Colonic mucosa (tissue), 4 donors: ENCODE measurements around the gene NVL. TPM values are rescaled to one million over a fixed set of nuclear protein-coding genes. Genes with fewer than 3 reads are reported as not detected.

Experiments
- DNase-seq: peaks from one replicate; pipeline ENCODE4 v3.0.0-alpha.2; 2020
- H3K27ac ChIP-seq: fragments of 200-600 bp; one replicate; pipeline ENCODE4 v1.8.0; 2021
- H3K27me3 ChIP-seq: fragments of 200-600 bp; one replicate; pipeline ENCODE4 v1.8.0; 2021
- H3K36me3 ChIP-seq: fragments of 200-600 bp; one replicate; pipeline ENCODE4 v1.8.0; 2021
- H3K4me1 ChIP-seq: fragments of 200-600 bp; one replicate; pipeline ENCODE4 v1.8.0; 2021; ENCODE audit warnings: mild to moderate bottlenecking
- H3K4me3 ChIP-seq: fragments of 200-600 bp; one replicate; pipeline ENCODE4 v1.8.0; 2021
- H3K9ac ChIP-seq, 2 donors: one replicate each; pipeline ENCODE4 v1.7.0; 2013; ENCODE audit warnings: control low read depth in 2 of 2, low read depth in 2 of 2, low read length in 2 of 2
- H3K9me3 ChIP-seq: fragments of 200-600 bp; one replicate; pipeline ENCODE4 v1.8.0; 2021
- intact Hi-C: fragments of 100-400 bp; cut with DNase I; formaldehyde crosslinking; loops from one replicate; pipeline ENCODE4 v1.14.1; 2022
- total RNA-seq, 2 donors: library from RNA; stranded (reverse); fragmentation: NEBNext Ultra II Directional in 1 of 2; extraction: Animal tissue kit (Norgen Biotek cat#: 25700) in 1 of 2; gene quantifications; one replicate each; pipeline ENCODE4 v1.2.1, GENCODE V29; 2021
- TF ChIP-seq, protein P1 (sequence below): fragments of 200-600 bp; IDR thresholded peaks from one replicate; pipeline ENCODE4 v1.8.0; 2022; ENCODE audit warnings: antibody characterized with exemption, mild to moderate bottlenecking
- donor health status: healthy.
- donor health status: DM: no; HTN: no; CAD: no.
- donor health status: DM: no; HTN: no; CAD: no.

NVL gene
- total RNA-seq, 2 donors from 2014 or later = 39.4 to 51.5 TPM

DNA sequence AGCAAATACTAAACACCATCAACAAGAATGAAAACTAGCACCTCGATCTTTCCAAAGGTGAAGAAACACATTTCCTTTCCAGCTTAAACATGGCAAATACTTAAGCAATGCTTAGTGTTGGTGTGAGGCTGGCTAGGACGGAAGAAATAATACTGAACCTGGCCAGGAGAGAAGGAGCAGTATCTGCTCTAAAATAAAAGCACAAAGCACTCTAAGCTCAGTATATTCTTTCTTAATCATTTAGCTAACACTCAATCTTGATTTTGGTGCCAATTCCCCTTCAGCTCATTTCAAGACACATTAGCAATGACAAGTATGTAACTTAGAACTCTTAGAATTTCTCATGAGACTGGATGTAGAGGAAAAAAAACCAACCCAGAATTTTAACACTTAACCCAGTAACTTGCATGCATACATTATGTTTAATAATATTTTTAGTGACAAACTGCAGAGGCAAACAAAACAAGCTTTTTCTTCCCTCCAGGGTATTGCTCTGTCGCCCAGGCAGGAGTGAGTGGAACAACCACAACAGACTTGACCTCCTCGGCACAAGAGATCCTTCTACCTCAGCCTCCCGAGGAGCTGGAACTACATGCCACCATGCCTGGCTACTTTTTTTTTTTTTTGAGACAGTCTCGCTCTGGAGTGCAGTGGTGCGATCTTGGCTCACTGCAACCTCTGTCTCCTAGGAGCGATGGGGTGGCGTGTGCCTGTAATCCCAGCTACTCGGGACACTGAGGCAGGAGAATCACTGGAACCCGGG, 92.7 kb downstream of the NVL start:
- Histone ChIP-seq H3K36me3 (peaks cover 4% of the 10 kb centered on the region), H3K4me1 (no peaks in the 10 kb centered on the region), H3K9me3 (no peaks in the 10 kb centered on the region), H3K4me3 (no peak overlapping the region), H3K27me3 (no peaks in the 10 kb centered on the region), H3K9ac (no peak overlapping the region), H3K27ac (no peak overlapping the region)
- intact Hi-C loops = no loop called here
- TF ChIP-seq, protein P1, sequence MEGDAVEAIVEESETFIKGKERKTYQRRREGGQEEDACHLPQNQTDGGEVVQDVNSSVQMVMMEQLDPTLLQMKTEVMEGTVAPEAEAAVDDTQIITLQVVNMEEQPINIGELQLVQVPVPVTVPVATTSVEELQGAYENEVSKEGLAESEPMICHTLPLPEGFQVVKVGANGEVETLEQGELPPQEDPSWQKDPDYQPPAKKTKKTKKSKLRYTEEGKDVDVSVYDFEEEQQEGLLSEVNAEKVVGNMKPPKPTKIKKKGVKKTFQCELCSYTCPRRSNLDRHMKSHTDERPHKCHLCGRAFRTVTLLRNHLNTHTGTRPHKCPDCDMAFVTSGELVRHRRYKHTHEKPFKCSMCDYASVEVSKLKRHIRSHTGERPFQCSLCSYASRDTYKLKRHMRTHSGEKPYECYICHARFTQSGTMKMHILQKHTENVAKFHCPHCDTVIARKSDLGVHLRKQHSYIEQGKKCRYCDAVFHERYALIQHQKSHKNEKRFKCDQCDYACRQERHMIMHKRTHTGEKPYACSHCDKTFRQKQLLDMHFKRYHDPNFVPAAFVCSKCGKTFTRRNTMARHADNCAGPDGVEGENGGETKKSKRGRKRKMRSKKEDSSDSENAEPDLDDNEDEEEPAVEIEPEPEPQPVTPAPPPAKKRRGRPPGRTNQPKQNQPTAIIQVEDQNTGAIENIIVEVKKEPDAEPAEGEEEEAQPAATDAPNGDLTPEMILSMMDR = no peak
- no peak for DNase-seq

DNA sequence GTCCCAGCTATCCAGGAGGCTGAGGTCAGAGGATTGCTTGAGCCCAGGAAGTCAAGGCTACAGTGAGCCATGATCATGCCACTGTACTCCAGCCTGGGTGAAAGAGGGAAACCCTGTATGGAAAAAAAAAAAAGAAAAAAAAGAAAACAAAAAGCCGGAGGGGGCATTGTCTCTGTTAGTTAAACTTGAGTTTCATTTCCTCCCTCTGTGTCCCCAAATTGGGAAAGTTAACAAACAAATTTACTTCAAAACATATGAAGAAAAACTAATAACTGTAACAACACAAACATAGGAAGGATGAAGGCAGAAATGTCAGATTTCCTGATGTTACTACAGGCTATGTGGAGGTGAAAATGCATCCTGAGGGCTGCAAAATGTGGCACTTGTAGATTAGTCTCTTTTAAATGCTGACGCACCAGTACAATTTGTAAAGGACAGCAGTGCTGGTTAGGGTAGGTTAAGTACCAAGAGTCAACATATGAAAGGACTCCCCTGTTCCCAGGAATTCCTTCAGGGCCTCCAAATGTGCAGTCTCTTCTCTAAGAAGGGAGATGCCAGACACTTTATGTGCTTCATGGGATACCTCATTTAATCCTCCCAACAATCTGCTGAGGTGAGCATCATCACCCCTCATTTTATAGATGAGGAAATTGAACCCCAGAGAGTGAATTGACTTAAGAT, 94.0 kb downstream of the NVL start:
- no peaks in the 10 kb centered on the region for H3K9me3 ChIP-seq
- intact Hi-C loops = no loop called here
- H3K4me3 ChIP-seq = no peak overlapping the region
- TF ChIP-seq, protein P1 = no peak
- no peak overlapping the region for H3K9ac ChIP-seq
- H3K36me3 ChIP-seq = peaks cover 11% of the 10 kb centered on the region
- no peaks in the 10 kb centered on the region for H3K4me1 ChIP-seq
- no peaks in the 10 kb centered on the region for H3K27me3 ChIP-seq
- H3K27ac ChIP-seq = no peak overlapping the region
- DNase-seq = no peak

DNA sequence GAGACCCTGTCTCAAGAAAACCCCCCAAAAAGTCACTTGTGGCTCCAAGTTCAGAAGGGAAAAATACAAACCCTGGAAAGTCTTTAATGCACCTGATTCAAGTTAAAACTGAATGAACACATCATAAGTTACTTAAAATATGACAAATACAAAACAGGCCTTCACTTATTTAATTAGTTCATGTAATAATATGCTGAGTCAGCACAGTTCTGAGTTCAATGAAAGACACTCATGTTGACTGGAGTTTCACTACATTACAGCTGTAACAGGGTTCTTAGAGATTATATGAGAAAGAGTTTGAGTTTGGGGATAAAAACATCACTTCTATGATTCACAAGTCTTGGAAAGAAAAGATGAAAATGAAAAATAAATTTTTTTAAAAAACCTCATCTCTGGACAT, 96.0 kb downstream of the NVL start:
- DNase-seq = no peak
- H3K27me3 ChIP-seq = no peaks in the 10 kb centered on the region
- TF ChIP-seq, protein P1 = no peak
- intact Hi-C loops = no loop called here
- H3K4me3 ChIP-seq = no peak overlapping the region
- no peaks in the 10 kb centered on the region for H3K9me3 ChIP-seq
- H3K27ac ChIP-seq = no peak overlapping the region
- no peaks in the 10 kb centered on the region for H3K4me1 ChIP-seq
- H3K36me3 ChIP-seq = peaks cover 11% of the 10 kb centered on the region
- no peak overlapping the region for H3K9ac ChIP-seq

DNA sequence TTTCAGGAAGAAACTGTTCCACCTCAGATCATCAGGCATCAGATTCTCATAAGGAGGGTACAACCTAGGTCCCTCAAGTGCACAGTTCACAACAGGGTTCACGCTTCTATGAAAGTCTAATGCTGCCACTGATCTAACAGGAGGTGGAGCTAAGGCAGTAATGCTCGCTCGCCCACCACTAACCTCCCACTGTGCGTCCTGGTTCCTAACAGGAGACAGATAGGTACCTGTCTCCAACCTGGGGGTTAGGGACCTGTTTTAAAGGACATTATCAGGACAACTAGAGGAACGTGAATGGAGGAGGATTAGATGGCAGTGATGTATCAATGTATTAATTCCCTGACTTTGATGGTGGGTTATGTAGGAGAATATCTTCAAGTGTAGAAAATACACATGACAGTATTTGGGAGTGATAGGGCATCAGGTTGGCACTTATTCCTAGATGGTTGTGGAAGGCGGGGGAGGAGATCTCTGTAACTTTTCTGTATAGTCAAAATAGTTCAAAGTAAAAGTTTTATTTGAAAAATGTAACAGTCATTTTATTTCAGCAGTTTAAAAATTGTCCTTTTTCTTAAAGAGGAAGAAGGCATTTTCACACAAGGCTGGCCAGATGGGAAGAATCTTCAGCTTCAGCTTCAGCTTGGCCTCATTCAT, 103.0 kb downstream of the NVL start:
- no peaks in the 10 kb centered on the region for H3K9me3 ChIP-seq
- no peak for DNase-seq
- no peak overlapping the region for H3K27ac ChIP-seq
- intact Hi-C loops = no loop called here
- no peak overlapping the region for H3K4me3 ChIP-seq
- TF ChIP-seq, protein P1 = no peak
- no peaks in the 10 kb centered on the region for H3K4me1 ChIP-seq
- H3K9ac ChIP-seq = no peak overlapping the region
- H3K27me3 ChIP-seq = no peaks in the 10 kb centered on the region
- H3K36me3 ChIP-seq = peaks cover 15% of the 10 kb centered on the region

DNA sequence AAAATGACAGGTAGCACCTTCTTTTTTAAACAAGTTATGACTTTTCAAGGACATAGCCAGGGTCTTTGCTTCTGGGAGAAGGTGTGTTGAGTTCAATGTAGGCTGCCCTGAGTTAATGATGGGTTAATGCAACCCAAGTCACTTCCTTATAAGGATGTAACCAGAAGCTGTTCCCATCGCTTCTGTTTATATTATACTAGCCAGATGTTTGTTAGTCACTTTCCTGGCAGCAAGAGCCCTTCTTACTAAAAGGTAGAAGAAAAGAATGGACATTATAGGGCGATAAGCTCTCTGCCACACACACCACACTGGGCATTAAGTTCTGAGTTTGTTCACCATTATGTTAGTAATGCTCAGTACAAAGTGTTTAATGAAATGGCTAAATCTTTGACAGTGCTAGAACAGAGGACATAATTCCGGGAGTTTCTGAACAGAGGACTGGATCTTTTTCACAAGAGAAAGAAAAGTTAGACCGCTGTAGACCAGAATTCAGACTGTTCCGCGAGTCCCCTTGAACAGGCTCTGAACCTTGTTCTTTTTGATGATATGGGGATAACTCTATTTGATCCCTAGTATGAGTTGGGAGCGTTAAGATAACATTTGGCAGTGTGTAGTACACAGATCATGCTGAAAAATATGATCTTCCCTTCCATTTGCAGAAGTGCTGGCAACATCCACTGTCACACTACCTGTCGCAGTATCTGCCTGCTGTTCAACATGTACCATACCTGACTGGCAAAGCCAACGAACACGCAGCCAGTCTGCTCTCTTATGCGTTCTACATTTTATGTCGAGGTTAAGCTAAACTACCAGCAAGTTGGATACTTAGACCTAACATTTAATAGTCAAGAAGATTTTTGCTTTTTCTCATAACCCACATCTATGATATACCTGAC, 105.9 kb downstream of the NVL start:
- H3K36me3 ChIP-seq = peaks cover 8% of the 10 kb centered on the region
- TF ChIP-seq, protein P1 = no peak
- H3K4me3 ChIP-seq = no peak overlapping the region
- intact Hi-C loops = no loop called here
- no peak for DNase-seq
- no peaks in the 10 kb centered on the region for H3K27me3 ChIP-seq
- H3K27ac ChIP-seq = peak overlapping the region; percentile 11
- H3K4me1 ChIP-seq = no peaks in the 10 kb centered on the region
- H3K9me3 ChIP-seq = no peaks in the 10 kb centered on the region
- no peak overlapping the region for H3K9ac ChIP-seq
